AG04450 (cell line): Measurements from ENCODE around the gene BFSP1. TPM values are rescaled to one million over a fixed set of nuclear protein-coding genes. Genes with fewer than 3 reads are reported as not detected.

Experiments used
- CTCF ChIA-PET: fragments of 300-600, 350-600 bp; formaldehyde crosslinking; extraction: SDS; loops from one replicate; lab custom pipeline; 2022; ENCODE audit warnings: antibody characterized with exemption, inconsistent platforms; lab: Charles Lee
- POLR2A ChIA-PET: fragments of 350-600 bp; formaldehyde crosslinking; extraction: SDS; loops from one replicate; lab custom pipeline; 2021; ENCODE audit warnings: antibody characterized with exemption, inconsistent platforms; lab: Yijun Ruan, JAX
- DNase-seq: peaks from one replicate; pipeline ENCODE4 v3.0.0-alpha.2; 2011; ENCODE audit warnings: low read depth, low spot score
- H3K27ac ChIP-seq: one replicate; pipeline ENCODE4 v1.5.1; 2012; ENCODE audit warnings: low read depth, low read length, control low read depth
- H3K27me3 ChIP-seq: one replicate; pipeline ENCODE4 v1.6.0; 2012; ENCODE audit warnings: low read length; ENCODE audit not compliant: control insufficient read depth, insufficient read depth
- H3K4me3 ChIP-seq: 2 replicates; pipeline ENCODE4 v1.5.1; 2011; ENCODE audit warnings: mild to moderate bottlenecking, low read depth, low read length, control low read depth
- H3K9me3 ChIP-seq: 2 replicates; pipeline ENCODE4 v1.5.1; 2012; ENCODE audit warnings: low read length; ENCODE audit not compliant: control insufficient read depth, insufficient read depth
- polyA minus RNA-seq: library from RNA; depleted of rRNA, polyadenylated mRNA; stranded (reverse); fragments of >200 nt; gene quantifications from 2 replicates; pipeline ENCODE4 v1.2.3, GENCODE V29; 2011; rRNA and poly(A)+ RNA removed
- polyA plus RNA-seq: library from polyadenylated mRNA; depleted of rRNA; stranded (reverse); fragments of >200 nt; gene quantifications from 2 replicates; pipeline ENCODE4 v1.2.3, GENCODE V29; 2011; rRNA removed
- TF ChIP-seq, protein P1 (sequence below): IDR thresholded peaks from 2 replicates; pipeline ENCODE4 v1.5.1; 2011; ENCODE audit warnings: low read depth, low read length, control low read depth, inconsistent platforms

BFSP1 gene
- polyA plus RNA-seq = 2.3 and 2.9 TPM in 2 replicates
- polyA minus RNA-seq = 1.5 and 1.8 TPM in 2 replicates

- TF ChIP-seq, protein P1, sequence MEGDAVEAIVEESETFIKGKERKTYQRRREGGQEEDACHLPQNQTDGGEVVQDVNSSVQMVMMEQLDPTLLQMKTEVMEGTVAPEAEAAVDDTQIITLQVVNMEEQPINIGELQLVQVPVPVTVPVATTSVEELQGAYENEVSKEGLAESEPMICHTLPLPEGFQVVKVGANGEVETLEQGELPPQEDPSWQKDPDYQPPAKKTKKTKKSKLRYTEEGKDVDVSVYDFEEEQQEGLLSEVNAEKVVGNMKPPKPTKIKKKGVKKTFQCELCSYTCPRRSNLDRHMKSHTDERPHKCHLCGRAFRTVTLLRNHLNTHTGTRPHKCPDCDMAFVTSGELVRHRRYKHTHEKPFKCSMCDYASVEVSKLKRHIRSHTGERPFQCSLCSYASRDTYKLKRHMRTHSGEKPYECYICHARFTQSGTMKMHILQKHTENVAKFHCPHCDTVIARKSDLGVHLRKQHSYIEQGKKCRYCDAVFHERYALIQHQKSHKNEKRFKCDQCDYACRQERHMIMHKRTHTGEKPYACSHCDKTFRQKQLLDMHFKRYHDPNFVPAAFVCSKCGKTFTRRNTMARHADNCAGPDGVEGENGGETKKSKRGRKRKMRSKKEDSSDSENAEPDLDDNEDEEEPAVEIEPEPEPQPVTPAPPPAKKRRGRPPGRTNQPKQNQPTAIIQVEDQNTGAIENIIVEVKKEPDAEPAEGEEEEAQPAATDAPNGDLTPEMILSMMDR = no peak
- Histone ChIP-seq H3K27ac (peak within 1 kb of the TSS; percentile 55), H3K4me3 (peak within 1 kb of the TSS; percentile 58), H3K27me3 (peaks cover 2% of the 10 kb centered on the region), H3K9me3 (no peaks in the 10 kb centered on the region)
- POLR2A ChIA-PET = interaction anchor here (0.5 to 1.2 kb wide), 4 partner anchors 13 to 39 kb away, joined by 3 to 8 read pairs (median 4); partner anchors contain the start of gene DSTN
- CTCF ChIA-PET = interaction anchor here (0.9 kb wide), 1 partner anchor 729 kb away, joined by 3 read pairs; no protein-coding TSS in a partner anchor
- DNase-seq = no peak
Observed at GRCh38 chr20:17530716-17531664, at the start of gene BFSP1. Gene BFSP1 (minus strand): TSS chr20:17531379. CDS start chr20:17531329, 50 bp downstream.

DNA sequence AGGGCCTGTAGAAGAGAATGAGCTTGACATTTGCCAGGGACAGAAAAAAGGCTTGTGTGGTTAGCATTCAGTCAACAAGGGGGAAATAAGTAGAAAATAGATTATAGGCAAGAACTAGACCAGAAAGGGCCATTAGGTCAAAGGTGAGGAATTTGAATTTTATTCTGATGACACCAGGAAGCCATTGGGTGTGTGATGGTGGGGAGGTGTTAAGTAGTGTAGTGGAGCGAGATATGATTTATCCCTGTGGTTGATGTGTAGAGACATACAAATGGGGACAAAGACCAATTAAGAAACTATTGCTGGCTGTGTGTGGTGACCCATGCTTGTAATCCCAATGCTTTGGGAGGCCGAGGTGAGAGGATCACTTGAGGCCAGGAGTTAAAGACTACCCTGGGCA is 49.7 kb upstream of the BFSP1 start:
- CTCF ChIA-PET = no interaction called here
- POLR2A ChIA-PET = interaction anchor here (1.1 kb wide), 1 partner anchor 9 kb away, joined by 3 read pairs; no protein-coding TSS in a partner anchor
- no peaks in the 10 kb centered on the region for H3K9me3 ChIP-seq
- H3K27ac ChIP-seq = no peak overlapping the region
- H3K27me3 ChIP-seq = no peaks in the 10 kb centered on the region
- TF ChIP-seq, protein P1 = no peak
- no peak for DNase-seq
- H3K4me3 ChIP-seq = no peak overlapping the region

DNA sequence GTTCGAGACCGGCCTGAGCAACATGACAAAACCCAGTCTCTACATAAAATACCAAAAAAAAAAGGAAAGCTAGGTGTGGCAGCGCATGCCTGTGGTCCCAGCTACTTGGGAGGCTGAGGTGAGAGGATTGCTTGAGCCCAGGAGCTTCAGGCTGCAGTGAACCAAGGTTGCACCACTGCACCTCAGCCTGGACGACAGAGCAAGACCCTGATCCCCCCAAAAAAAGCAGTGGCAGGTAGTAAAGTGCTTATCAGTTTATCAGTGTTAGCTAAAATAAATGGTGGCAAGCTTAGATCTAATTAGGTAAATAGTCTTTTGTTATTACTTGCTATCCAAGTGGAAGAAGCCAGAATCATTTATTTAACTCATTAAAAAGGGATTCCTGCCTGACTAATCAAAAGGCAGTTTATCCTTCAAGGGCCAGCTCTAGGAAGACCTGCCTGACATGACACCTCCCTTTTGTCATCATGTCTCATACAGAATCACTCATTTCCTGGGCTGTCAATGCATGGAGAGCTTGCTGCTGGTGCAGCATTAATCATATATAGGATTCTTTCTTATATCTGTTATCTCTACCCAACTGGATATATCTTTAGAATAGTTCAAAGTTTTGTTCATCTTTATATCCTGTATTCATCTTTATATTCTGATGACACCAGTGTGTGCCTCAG is 48.3 kb upstream of the BFSP1 start:
- ChIA-PET CTCF (interaction anchor here (1.5 kb wide), 1 partner anchor 37 kb away, joined by 3 read pairs; no protein-coding TSS in a partner anchor), POLR2A (interaction anchor here (1.3 kb wide), 1 partner anchor 10 kb away, joined by 6 read pairs; the partner anchor contains the start of gene DSTN)
- H3K4me3 ChIP-seq = no peak overlapping the region
- no peaks in the 10 kb centered on the region for H3K27me3 ChIP-seq
- TF ChIP-seq, protein P1 = no peak
- H3K9me3 ChIP-seq = no peaks in the 10 kb centered on the region
- DNase-seq = no peak
- no peak overlapping the region for H3K27ac ChIP-seq

GRCh38 chr20:17576215-17576614 is 45.0 kb upstream of the BFSP1 start:
- no peak overlapping the region for H3K27ac ChIP-seq
- TF ChIP-seq, protein P1 = no peak
- H3K27me3 ChIP-seq = no peaks in the 10 kb centered on the region
- no peak overlapping the region for H3K4me3 ChIP-seq
- ChIA-PET CTCF (interaction anchor here (0.6 kb wide), 1 partner anchor 10 kb away, joined by 3 read pairs; no protein-coding TSS in a partner anchor), POLR2A (no interaction called here)
- H3K9me3 ChIP-seq = no peaks in the 10 kb centered on the region
- DNase-seq = no peak
